HG03571 (cell line): Measurements from ENCODE around the gene POM121C.
A peak's percentile ranks its signal among the peaks of the same experiment; 100 is the strongest.
"Not testable (repeated sequence)": the region's sequence is repeated elsewhere in the genome, so short reads cannot be mapped to it uniquely, and the experiment has no call there.

Source experiments
- ATAC-seq: cut with Tn5 transposase; IDR thresholded peaks from one replicate; pipeline ENCODE4 v1.9.1; 2021; ENCODE audit not compliant: unreplicated experiment

POM121C gene

DNA sequence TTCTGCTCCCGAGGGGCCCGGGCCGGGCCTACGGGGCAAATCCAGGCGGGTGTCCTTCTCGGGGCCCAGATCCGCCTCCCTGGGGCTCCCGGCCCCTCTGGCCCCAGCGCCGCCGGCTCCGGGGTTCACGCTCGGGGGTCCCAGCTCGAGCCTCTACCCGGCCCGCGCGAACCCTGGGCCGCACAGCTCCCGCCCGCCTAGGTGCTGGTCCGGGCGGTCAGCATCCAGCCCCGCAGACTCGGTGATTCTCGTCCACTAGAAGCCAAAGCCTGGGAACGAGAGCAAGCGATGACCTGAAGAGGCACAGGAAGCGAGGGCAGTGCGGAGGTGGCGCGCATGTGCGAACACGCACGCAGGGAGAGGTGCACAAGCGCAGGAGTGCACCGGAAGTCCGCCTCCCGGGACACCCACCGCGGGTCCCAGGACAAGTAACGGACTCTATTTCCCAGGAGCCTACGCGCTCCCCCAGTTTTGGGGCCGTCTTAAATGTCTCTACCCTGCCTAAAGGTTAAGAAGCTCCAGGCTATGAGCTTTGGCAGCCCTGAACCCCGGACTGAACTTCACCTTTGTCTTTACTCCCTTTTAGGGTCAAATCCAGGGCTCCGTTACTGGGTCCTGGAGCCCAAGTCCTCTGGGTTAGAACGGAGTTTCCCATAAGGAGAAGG, at the start of gene POM121C:
POM121C (minus strand) TSS at position 321 of the 665 bp plus-strand sequence. CDS start 44,803 bp downstream, outside the sequence.
- ATAC-seq = peak; percentile 99

DNA sequence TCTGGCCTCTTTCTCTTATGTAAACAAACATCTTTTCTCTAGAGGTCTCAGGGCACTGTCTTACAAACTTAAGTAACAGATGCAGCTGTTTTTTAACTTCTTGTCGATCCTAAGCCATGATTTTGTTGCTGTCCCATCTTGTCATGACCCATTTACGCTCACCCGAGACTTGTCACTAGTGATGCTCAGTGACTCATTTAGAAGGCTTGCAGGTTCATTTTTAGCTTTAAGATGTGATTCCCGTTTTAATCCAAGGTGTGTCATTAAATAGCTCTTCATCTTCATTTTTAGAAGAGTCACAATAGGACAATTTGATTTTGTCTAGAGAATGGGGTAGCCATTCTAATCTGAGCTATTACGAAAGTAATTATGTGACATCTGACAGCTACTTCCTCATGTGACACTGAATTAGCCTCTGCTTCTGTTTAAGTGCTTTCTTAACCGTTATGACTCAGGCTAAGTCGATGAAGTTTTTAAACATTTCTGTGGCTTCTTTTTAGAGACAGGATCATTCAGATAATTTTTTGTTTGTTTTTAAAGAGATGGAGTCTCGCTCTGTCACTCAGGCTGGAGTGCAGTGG, 48.7 kb upstream of the POM121C start:
- no peak for ATAC-seq

DNA sequence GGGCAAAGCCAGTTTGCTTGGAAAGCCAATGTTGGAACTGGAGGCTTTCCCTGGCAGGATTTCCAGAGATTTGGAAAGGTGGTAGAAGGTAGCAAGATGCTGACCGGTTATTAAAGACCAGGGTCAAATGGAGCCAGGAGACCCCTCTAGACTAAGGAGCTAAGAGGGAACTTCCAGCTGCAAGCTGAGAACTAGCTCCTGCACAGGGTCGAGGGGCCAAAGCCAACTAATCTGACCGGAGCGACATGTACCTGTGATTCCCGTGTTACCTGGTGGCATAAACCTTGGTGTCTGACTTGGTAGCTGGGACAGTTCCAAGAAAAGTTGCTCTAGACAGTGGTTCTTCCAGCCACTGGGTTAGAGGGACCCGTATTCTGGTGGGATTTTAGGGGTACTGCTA, 47.8 kb upstream of the POM121C start:
- no peak for ATAC-seq

DNA sequence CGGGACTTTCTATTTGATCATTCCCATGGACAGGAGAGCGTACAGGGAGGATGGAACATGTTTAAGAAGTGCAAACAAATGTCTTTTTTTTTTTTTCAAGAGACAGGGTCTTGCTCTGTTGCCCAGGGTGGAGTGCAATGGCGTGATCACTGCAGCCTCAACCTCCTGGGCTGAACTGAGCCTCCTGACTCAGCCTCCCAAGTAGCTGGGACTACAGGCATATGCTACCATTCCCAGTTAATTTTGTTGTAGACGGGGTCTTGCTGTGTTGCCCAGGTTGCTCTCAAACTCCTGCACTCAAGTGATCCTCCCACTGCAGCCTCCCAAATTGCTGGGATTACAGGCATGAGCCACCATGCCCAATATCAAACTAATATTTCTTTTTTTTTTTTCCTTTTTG, 46.5 kb upstream of the POM121C start:
- no peak for ATAC-seq

DNA sequence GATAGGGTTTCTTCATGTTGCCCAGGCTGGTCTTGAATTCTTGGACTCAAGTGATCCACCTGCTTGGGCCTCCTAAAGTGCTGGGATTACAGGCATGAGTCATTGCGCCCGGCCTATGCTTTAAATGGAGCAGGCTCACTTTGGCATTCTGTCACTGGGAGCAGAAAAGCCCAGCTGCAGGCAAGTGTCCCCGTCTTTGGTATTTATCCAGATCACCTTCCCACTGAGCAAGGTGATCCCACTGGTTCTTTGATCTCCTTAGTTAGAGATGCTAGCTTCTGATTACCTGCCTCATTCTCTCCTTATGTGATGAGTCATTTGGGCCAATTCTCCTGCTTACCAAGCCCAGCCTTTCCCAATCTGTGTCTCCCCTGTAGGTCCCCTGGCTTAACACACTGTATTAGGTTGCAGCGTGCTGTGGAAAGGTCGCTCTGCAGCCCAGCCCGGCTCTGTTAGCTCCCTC, 45.3 kb upstream of the POM121C start:
- ATAC-seq = no peak

DNA sequence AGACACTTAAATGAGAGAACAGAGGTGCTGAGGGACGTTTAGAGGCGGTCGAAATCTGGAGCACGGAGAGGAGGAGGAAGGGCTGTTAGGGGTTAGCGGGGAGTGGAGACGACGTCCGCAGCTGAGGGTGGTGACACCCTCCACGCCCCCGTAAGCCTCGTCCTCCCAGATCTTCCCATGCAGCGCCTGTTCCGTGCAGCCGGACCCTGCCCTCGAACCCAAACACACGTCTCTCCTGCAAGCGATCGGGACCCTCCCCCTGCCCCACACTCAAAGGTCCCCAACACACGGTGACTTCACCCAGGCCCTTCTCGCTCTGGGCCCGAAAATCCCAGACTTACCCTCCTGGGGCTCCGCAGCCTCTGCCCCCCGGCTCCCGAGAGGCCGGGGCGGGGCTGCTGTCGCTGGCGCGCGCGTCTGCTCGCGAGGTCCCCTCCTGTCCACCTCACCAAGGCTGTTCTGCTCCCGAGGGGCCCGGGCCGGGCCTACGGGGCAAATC, 41.2 kb upstream of the POM121C start:
- ATAC-seq = not testable (repeated sequence)

DNA sequence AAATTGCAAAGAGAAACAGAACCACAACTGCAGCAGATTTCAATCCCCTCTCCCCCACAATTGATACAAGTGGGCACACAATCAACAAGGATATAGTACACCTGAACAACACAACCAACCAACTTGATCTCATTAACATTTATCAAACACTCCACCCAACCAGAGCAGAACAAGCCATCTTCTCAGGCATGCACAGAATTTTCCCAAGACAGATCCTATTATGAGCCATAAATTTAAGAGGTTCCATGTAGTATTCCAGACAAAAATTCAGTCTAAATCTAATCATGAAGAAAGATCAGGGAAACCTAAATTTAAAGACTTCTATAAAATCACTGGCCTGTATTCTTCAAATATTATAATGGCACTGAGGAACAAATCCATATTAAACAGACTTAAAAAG, 35.6 kb upstream of the POM121C start:
- not testable (repeated sequence) for ATAC-seq

DNA sequence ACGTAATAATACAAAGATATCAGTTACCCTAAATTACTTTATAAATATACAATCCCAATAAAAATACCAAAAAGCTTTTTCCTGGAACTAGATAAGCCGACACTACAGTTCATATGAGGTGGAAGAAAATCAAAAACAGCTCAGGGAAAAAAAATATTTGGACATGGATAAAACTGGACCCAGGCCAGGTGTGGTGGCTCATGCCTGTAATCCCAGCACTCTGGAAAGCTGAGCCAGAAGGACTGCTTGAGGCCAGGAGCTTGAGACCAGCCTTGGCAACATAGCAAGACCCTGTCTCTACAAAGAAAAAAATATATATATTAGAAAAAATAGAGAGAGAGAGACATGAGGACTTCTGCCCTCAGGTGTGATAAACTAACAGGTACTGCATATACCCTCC, 32.7 kb upstream of the POM121C start:
- ATAC-seq = not testable (repeated sequence)

DNA sequence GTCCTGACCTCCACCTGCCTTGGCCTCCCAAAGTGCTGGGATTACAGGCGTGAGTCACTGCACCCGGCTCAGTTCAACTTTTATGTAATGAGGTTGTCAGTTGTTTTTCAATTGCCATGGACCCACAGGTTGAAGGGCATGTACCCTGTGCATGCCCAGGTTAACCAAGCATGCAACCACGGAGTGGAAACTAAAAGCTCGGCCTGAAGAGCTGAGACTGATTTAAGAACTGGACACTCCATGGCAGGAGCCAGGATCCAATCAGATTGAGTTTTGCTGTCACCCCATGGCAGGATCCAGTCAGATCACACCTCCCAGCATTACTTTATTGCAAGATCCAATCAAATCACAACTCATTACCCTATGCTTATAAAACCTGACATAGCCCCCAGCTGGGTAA, 22.9 kb upstream of the POM121C start:
- ATAC-seq = not testable (repeated sequence)

DNA sequence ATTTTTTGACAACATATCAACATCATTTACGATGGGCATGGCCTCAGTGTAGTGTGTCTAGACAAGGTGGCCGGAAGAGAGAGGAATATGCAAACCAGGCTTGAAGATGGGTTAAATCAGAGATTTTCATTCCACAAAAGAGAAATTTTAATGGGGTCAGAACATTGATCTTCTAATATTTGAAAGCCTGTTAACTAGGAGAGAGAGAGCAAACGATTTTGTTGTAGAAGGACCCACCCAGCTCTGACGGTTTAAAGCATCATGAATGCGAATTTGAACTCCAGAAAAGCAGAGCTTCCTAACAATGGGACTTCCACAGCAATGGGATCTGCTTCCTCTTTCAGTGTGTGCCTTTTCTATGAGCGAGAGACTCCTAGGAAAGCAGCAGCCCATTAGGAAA, 5.9 kb upstream of the POM121C start, which contains the start of gene SPDYE5:
SPDYE5 (plus strand) TSS at position 301 of the 400 bp plus-strand sequence. CDS start 1,728 bp downstream, outside the sequence.
- ATAC-seq = not testable (repeated sequence)

DNA sequence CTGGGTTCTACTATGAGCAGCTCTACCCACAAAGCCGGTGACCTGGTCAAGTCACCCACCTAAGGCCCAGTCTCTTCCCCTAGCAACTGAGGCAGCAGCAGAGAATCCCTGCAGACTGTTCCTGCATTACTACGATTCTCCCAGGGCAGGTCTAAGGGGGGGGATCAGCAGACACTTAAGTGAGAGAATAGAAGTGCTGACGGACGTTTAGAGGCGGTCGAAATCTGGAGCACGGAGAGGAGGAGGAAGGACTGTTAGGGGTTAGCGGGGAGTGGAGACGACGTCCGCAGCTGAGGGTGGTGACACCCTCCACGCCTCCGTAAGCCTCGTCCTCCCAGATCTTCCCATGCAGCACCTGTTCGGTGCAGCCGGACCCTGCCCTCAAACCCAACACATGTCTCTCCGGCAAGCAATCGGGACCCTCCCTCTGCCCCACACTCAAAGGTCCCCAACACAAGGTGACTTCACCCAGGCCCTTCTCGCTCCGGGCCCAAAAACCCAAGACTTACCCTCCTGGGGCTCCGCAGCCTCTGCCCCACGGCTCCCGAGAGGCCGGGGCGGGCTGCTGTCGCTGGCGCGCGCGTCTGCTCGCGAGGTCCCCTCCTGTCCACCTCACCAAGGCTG, 632 bp downstream of the POM121C start:
- not testable (repeated sequence) for ATAC-seq

DNA sequence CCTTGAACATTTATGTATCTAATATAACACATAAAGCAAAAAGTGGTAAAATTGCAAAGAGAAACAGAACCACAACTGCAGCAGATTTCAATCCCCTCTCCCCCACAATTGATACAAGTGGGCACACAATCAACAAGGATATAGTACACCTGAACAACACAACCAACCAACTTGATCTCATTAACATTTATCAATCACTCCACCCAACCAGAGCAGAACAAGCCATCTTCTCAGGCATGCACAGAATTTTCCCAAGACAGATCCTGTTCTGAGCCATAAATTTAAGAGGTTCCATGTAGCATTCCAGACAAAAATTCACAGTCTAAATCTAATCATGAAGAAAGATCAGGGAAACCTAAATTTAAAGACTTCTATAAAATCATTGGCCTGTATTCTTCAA, 5.8 kb downstream of the POM121C start:
- ATAC-seq = not testable (repeated sequence)

DNA sequence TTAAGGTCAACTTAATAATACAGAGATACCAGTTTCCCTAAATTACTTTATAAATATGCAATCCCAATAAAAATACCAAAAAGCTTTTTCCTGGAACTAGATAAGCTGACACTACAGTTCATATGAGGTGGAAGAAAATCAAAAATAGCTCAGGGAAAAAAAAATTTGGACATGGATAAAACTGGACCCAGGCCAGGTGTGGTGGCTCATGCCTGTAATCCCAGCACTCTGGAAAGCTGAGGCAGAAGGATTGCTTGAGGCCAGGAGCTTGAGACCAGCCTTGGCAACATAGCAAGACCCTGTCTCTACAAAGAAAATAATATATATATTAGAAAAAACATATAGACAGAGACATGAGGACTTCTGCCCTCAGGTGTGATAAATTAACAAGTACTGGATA, 8.6 kb downstream of the POM121C start:
- not testable (repeated sequence) for ATAC-seq

DNA sequence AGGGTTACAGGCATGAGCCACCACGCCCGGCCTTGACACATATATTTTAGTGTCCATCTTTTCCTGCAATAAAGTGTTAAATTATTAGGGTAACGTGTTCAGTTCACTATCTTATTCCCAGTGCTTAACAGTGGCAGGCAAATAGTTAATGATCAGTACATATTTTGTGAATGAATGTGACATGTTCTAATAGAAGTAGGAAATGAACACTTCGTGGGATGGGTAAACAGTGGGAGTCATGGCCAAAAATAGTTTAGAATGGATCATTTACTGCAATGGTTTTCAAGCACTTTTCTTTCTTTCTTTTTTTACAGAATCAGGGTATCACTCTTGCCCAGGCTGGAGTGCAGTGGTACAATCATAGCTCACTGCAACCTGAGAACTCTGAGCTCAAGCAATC, 15.9 kb downstream of the POM121C start:
- ATAC-seq = not testable (repeated sequence)

DNA sequence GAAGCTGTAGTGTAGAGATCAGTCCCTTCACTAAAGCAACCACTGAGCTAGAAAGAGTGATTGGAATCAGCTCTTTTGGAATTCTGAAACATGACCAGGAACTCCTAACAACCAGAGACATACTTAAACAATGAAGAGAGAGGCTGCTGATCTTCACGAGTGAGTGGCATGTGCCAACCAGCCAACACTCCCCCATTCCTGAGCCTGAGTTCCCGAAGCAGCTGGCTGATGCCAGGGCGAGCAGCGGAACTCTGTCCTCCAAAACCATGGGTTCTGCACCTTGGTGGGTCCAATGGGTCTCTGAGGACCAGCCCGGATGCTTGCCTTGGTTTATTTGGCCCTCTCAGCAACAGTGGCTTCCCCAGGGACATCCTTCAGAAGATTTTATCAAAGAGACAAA, 25.6 kb downstream of the POM121C start:
- not testable (repeated sequence) for ATAC-seq

DNA sequence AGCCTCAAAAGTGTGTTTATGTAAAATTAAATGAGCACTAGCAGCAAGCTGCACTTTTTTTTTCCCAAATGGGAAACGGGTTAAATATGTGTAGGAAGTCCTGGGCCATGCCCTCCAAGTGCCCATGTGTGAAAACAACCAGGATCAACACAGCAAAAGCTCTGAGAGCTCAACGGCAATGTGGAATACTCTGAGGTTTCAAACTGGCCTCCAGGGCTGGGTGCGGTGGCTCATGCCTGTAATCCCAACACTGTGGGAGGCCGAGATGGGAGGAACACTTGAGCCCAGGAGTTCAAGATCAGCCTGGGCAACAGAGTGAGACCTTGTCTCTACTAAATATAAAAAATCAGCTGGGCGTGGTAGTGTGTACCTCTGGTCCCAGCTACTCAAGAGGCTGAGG, 28.1 kb downstream of the POM121C start:
- ATAC-seq = not testable (repeated sequence)

DNA sequence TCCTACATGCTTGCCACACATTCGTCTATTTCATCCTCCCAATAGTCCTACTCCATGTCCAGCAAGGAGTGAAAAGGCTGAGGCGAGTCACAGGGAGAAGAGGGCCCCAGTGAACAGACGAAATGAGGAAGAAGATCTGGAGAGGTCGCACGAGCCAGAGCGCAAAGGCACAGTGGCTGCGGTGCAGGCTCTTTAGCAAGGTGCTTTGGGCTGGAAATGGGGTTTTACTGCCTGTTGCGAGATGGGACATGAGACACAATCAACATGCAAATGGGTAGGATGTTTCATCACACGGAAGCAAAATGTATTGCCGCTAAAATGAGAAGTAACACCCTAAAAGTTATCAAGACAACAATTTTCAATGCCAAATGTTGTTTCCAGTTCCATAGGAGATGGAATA, 29.7 kb downstream of the POM121C start:
- ATAC-seq = not testable (repeated sequence)

DNA sequence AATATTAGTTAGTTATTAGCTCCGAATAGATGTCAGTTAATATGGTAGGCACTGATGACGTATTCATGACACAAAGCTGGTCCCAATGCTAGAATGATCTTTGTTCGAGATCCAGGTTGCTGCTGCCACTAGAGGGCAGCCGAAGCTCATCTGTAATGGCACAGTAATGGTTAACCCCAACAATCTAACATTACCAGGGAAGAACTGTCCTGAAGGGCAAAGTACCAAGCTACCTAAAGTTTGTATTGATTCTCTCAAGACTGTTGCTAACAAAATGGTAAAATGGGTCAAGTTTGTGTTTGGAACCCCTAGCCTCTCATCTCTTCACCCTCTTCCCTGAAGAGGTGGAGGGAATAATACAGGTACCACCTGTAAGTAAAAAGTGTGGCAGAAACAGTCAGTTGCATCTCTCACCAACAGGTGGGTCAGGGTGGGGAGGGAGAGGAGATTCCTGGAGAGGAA, 33.6 kb downstream of the POM121C start:
- ATAC-seq = peak; percentile 66

DNA sequence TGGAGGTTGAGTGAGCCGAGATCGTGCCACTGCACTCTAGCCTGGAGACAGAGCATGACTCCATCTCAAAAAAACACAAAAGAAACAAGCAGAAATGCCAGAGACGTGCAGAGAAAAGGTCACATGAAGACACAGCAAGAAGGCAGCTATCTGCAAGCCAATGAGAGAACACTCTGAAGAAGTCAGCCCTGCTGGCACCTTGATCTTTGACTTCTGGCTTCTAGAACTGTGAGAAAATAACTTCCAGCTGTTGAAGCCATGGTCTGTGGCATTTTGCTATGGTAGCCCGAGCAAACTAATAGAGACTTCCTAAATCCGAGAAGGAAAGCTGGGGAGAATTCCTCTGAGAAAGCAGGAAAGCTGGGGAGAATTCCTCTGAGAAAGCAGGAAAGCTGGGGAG, 36.2 kb downstream of the POM121C start:
- ATAC-seq = not testable (repeated sequence)

DNA sequence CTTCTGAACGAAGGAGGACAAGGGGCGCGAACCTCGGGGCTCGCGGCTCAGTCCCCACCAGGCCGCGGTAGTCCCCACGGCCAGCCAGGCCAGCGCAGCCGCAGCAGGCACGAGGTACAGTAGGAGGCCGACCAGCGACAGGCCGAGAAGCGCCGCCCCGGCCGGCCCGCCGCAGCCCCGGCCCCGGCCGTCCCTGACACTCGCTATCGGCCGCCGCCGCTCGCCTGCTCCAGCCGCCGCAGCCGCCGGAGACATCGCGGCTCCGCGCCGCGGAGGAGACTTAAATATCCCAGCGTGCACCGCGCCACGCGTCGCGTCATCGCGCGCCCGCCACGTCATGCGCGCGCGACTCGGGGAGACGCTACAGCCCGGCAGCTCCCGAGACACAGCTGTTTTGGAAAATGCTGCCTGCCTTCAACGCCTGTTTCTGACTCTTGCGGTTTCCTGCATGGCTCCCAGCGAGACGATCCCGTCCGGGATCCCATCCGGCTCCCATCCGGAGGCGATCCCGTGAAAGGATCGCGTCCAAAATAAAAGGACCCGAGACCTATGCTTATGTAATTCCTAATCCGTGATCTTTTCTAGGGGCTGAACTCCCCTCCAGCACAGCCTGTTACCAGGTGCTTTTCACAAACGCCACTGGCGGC, 43.5 kb downstream of the POM121C start:
- ATAC-seq = peak; percentile 78

DNA sequence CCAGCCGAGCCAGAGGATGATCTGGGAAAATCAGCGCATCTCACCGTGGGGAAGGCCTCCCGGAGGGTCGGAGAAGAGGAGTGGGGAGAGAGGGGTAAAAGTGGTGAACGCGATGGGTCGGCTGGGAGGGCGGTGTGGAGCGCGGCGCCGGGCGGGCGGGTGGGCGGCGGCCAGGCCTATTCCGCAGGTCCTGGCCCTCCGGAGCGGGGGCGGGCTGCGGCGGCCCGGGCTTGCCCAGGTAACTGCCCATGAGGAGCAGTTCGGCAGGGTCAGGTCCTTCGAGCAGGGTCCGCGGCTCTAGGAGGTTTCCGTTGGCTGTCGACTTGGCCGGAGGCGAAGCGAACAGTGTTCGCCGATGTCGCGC, 44.0 kb downstream of the POM121C start:
- ATAC-seq = not testable (repeated sequence)
